Fibroblast of pulmonary artery (primary cell): ENCODE data around the gene SETBP1.

Source experiments
- DNase-seq: peaks from one replicate; pipeline ENCODE4 v3.0.0-alpha.2; 2010; ENCODE audit warnings: low read depth
- H3K4me3 ChIP-seq: replicated peaks from 2 replicates; pipeline ENCODE4 v1.5.1; 2011; ENCODE audit warnings: low read depth, mild to moderate bottlenecking, control low read depth, low read length, moderate library complexity
- CTCF ChIP-seq: IDR thresholded peaks from 2 replicates; pipeline ENCODE4 v1.5.1; 2011; ENCODE audit warnings: mild to moderate bottlenecking, control low read depth, low read length, inconsistent platforms; ENCODE audit errors: missing control alignments

The SETBP1 gene

GRCh38 chr18:44921974-44922373 is 241.3 kb downstream of the SETBP1 start:
- DNase-seq: no peak
- TF ChIP-seq CTCF: no peak
- H3K4me3 ChIP-seq: no peak overlapping the region

- no peak for DNase-seq
- TF ChIP-seq CTCF: no peak
- H3K4me3 ChIP-seq: no peak overlapping the region
Measured at GRCh38 chr18:44922968-44923367, 242.3 kb downstream of the SETBP1 start.

GRCh38 chr18:44924785-44925499 is 244.3 kb downstream of the SETBP1 start:
- no peak for DNase-seq
- TF ChIP-seq CTCF: no peak
- no peak overlapping the region for H3K4me3 ChIP-seq

GRCh38 chr18:44927127-44927849 is 246.6 kb downstream of the SETBP1 start:
- TF ChIP-seq CTCF: no peak
- H3K4me3 ChIP-seq: no peak overlapping the region
- no peak for DNase-seq

- no peak for TF ChIP-seq CTCF
- no peak for DNase-seq
- no peak overlapping the region for H3K4me3 ChIP-seq
Measured at GRCh38 chr18:44934901-44935300, 254.2 kb downstream of the SETBP1 start.

- no peak for TF ChIP-seq CTCF
- no peak for DNase-seq
- no peak overlapping the region for H3K4me3 ChIP-seq
Measured at GRCh38 chr18:44935455-44935854, 254.8 kb downstream of the SETBP1 start.
